SK-N-SH (cell line): Measurements from ENCODE around the gene CIT. TPM values are rescaled to one million over a fixed set of nuclear protein-coding genes. Genes with fewer than 3 reads are reported as not detected.

Source experiments
- CTCF ChIA-PET: fragments of 300-600, 350-600 bp; formaldehyde crosslinking; extraction: SDS; loops from one replicate; lab custom pipeline; 2021; lab: Yijun Ruan, JAX
- POLR2A ChIA-PET: fragments of 350-600 bp; sonication (Branson Sonifier 250); formaldehyde crosslinking; extraction: SDS; loops from one replicate; lab custom pipeline; 2020; ENCODE audit warnings: antibody characterized with exemption, inconsistent platforms; lab: Yijun Ruan, JAX
- DNase-seq: peaks from one replicate; pipeline ENCODE4 v3.0.0; 2012
- H2AFZ ChIP-seq: fragments of 200-600 bp; sonication (generic); 2 replicates; pipeline ENCODE4 v1.8.1; 2016; ENCODE audit warnings: antibody characterized with exemption, mild to moderate bottlenecking, low read depth
- H3F3A ChIP-seq: fragments of 200-600 bp; sonication (generic); replicated peaks from 2 replicates; pipeline ENCODE3; 2016; ENCODE audit warnings: antibody characterized with exemption, mild to moderate bottlenecking; ENCODE audit not compliant: insufficient read depth
- H3K27ac ChIP-seq, 2 experiments: fragments of 200-500 bp in 1 of 2; fragments of 200-600 bp in 1 of 2; sonication (Bioruptor generic) in 1 of 2; sonication (generic), shearing (Covaris generic) in 1 of 2; 2 replicates each; pipeline versions ENCODE4 v1.5.1 to v1.6.1; 2014 to 2016; ENCODE audit warnings: low read depth in 2 of 2, inconsistent platforms in 1 of 2, low read length in 1 of 2, mild to moderate bottlenecking in 1 of 2, mixed read lengths in 1 of 2
- H3K27me3 ChIP-seq: fragments of 200-600 bp; sonication (generic), shearing (Covaris generic); 2 replicates; pipeline ENCODE4 v1.6.1; 2016; ENCODE audit warnings: mixed run types; ENCODE audit not compliant: insufficient read depth
- H3K36me3 ChIP-seq, 2 experiments: fragments of 200-500 bp in 1 of 2; fragments of 200-600 bp in 1 of 2; sonication (Bioruptor generic) in 1 of 2; sonication (generic) in 1 of 2; replicated peaks in 1 of 2; 2 replicates each; pipeline versions ENCODE3 to v1.5.1; 2014 to 2016; ENCODE audit warnings: low read length in 1 of 2, mild to moderate bottlenecking in 1 of 2; ENCODE audit not compliant: insufficient read depth in 2 of 2, control insufficient read depth in 1 of 2
- H3K4me1 ChIP-seq, 2 experiments: fragments of 200-500 bp in 1 of 2; fragments of 200-600 bp in 1 of 2; sonication (Bioruptor generic) in 1 of 2; sonication (generic), shearing (Covaris generic) in 1 of 2; 2 replicates each; pipeline versions ENCODE4 v1.5.1 to v1.6.1; 2014 to 2016; ENCODE audit warnings: low read depth in 1 of 2, low read length in 1 of 2, mixed run types in 1 of 2; ENCODE audit not compliant: insufficient read depth in 2 of 2, control insufficient read depth in 1 of 2
- H3K4me2 ChIP-seq: fragments of 200-600 bp; sonication (generic), shearing (Covaris generic); 2 replicates; pipeline ENCODE4 v1.6.1; 2017; ENCODE audit warnings: mixed run types
- H3K4me3 ChIP-seq, 2 experiments: fragments of 200-500 bp in 1 of 2; fragments of 200-600 bp in 1 of 2; sonication (Bioruptor generic) in 1 of 2; sonication (generic), shearing (Covaris generic) in 1 of 2; 2 replicates each; pipeline versions ENCODE4 v1.5.1 to v1.8.1; 2014 to 2016; ENCODE audit warnings: low read depth in 2 of 2, inconsistent platforms in 1 of 2, low read length in 1 of 2, mild to moderate bottlenecking in 1 of 2, mixed read lengths in 1 of 2, moderate library complexity in 1 of 2
- H3K79me2 ChIP-seq: fragments of 200-600 bp; sonication (generic); 2 replicates; pipeline ENCODE4 v1.8.1; 2017; ENCODE audit warnings: mild to moderate bottlenecking; ENCODE audit not compliant: insufficient read depth
- H3K9ac ChIP-seq: fragments of 200-600 bp; sonication (generic); 2 replicates; pipeline ENCODE4 v1.6.1; 2017; ENCODE audit warnings: mixed run types
- H3K9me2 ChIP-seq: fragments of 200-600 bp; sonication (generic); 2 replicates; pipeline ENCODE4 v1.6.1; 2017; ENCODE audit warnings: mixed run types
- H3K9me3 ChIP-seq: fragments of 200-600 bp; sonication (generic); 2 replicates; pipeline ENCODE4 v1.6.1; 2017; ENCODE audit warnings: mixed run types, mild to moderate bottlenecking, moderate library complexity
- H4K20me1 ChIP-seq: fragments of 200-600 bp; sonication (generic); 2 replicates; pipeline ENCODE4 v1.6.1; 2017; ENCODE audit warnings: mild to moderate bottlenecking, mixed run types; ENCODE audit not compliant: insufficient read depth
- CTCF ChIP-seq: fragments of 200-600 bp; sonication (generic); IDR thresholded peaks from 2 replicates; pipeline ENCODE4 v1.6.1; 2017; ENCODE audit warnings: antibody characterized with exemption, mild to moderate bottlenecking, moderate library complexity
- FOSL2 ChIP-seq: IDR thresholded peaks from 2 replicates; pipeline ENCODE4 v1.4.0; 2012; ENCODE audit warnings: low read depth, mild to moderate bottlenecking, moderate library complexity, borderline replicate concordance
- IRF3 ChIP-seq: fragments of 150-350 bp; IDR thresholded peaks from 2 replicates; pipeline ENCODE4 v1.6.1; 2016; ENCODE audit warnings: mild to moderate bottlenecking, low read depth, low read length
- JUND ChIP-seq: IDR thresholded peaks from 2 replicates; pipeline ENCODE4 v1.4.0; 2012
- MAX ChIP-seq: IDR thresholded peaks from 2 replicates; pipeline ENCODE4 v1.4.0; 2012; ENCODE audit warnings: low read depth
- NFIC ChIP-seq: IDR thresholded peaks from 2 replicates; pipeline ENCODE4 v1.4.0; 2012; ENCODE audit warnings: borderline replicate concordance
- POLR2AphosphoS5 ChIP-seq: IDR thresholded peaks from 2 replicates; pipeline ENCODE4 v1.6.1; 2012; ENCODE audit warnings: low read depth, low read length
- RAD21 ChIP-seq: IDR thresholded peaks from 2 replicates; pipeline ENCODE4 v1.6.1; 2012; ENCODE audit warnings: mild to moderate bottlenecking, low read length
- RCOR1 ChIP-seq: fragments of 150-350 bp; IDR thresholded peaks from 2 replicates; pipeline ENCODE4 v1.6.1; 2017; ENCODE audit warnings: antibody characterized with exemption, low read length
- TCF12 ChIP-seq: IDR thresholded peaks from 2 replicates; pipeline ENCODE4 v1.4.0; 2012
- TEAD4 ChIP-seq: IDR thresholded peaks from 2 replicates; pipeline ENCODE4 v1.4.0; 2012; ENCODE audit warnings: mild to moderate bottlenecking, borderline replicate concordance; ENCODE audit not compliant: insufficient read depth
- YY1 ChIP-seq: IDR thresholded peaks from 2 replicates; pipeline ENCODE4 v1.4.0; 2012; ENCODE audit warnings: low read depth, mild to moderate bottlenecking
- ZBTB33 ChIP-seq: IDR thresholded peaks from 2 replicates; pipeline ENCODE4 v1.4.0; 2012; ENCODE audit warnings: low read depth, borderline replicate concordance
- WGBS: methylation state at CpG from one replicate; pipeline ENCODE4 v1.1.6; 2017; ENCODE audit warnings: low lambda C conversion rate; 5-methylcytosine and 5-hydroxymethylcytosine counted together
- polyA plus RNA-seq, 3 experiments: library from polyadenylated mRNA; depleted of rRNA; stranded (reverse); fragments of >200 nt; gene quantifications; 2 replicates each; pipeline ENCODE4 v1.2.3, GENCODE V29; 2012
- TF ChIP-seq, protein P1 (sequence below): fragments of 150-350 bp; IDR thresholded peaks from 2 replicates; pipeline ENCODE4 v1.6.1; 2017; ENCODE audit warnings: antibody characterized with exemption, low read length, low read depth, borderline replicate concordance

CIT gene
- polyA plus RNA-seq, 1 of the 3 experiments (the other 2 are of a cell fraction), result 7.7 TPM

DNA sequence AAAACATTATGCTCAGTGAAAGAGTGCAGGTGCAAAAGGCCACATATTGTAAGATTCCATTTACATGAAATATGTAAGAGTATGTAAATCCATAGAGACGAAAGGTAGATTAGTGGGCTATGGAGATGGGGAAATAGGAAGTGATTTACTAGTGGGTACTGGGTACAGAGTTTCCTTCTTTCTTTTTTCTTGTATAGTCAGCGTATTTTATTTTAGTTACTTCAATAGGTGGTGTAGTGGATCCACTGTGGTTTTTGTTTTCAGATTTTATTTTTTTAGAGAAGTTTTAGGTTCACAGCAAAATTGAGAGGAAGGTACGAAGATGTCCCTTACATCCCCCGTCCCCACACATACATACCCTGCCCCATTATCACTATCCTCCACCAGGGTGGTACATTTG, 6.1 kb upstream of the CIT start:
- POLR2A ChIA-PET, result no interaction called here
- Histone ChIP-seq H3F3A (peaks cover 5% of the 10 kb centered on the region), H3K4me3 (no peak overlapping the region), H3K27me3 (no peaks in the 10 kb centered on the region), H3K4me2 (no peak overlapping the region), H2AFZ (no peak overlapping the region), H3K79me2 (no peaks in the 10 kb centered on the region), H3K4me1 (no peaks in the 10 kb centered on the region), H3K36me3 (no peaks in the 10 kb centered on the region), H4K20me1 (no peaks in the 10 kb centered on the region), H3K9me2 (no peaks in the 10 kb centered on the region), H3K9ac (no peak overlapping the region), H3K9me3 (no peaks in the 10 kb centered on the region), H3K27ac (no peak overlapping the region)
- WGBS, result 80% methylated on average over 4 of the region's 4 CpGs
- TF ChIP-seq ZBTB33 (no peak), POLR2AphosphoS5 (no peak)
- CTCF ChIA-PET, result no interaction called here
- DNase-seq, result no peak

- POLR2A ChIA-PET, result no interaction called here
- Histone ChIP-seq H4K20me1 (no peaks in the 10 kb centered on the region), H3K27ac (no peak overlapping the region), H2AFZ (peak overlapping the region; percentile 90; the same call in 1 of the 2 replicates), H3K79me2 (peaks cover 38% of the 10 kb centered on the region), H3F3A (peaks cover 5% of the 10 kb centered on the region), H3K9ac (peak overlapping the region; percentile 79; the same call in 1 of the 2 replicates), H3K4me1 (peaks cover 0 to 7% of the 10 kb centered on the region in 2 experiments; a peak in 1 of 4 replicates), H3K4me3 (peak overlapping the region; percentile 73 to 95), H3K36me3 (peaks cover 0 to 1% of the 10 kb centered on the region in 2 experiments), H3K27me3 (no peaks in the 10 kb centered on the region), H3K9me2 (no peaks in the 10 kb centered on the region), H3K9me3 (no peaks in the 10 kb centered on the region), H3K4me2 (peak overlapping the region; percentile 94)
- WGBS, result 14% methylated on average over 4 of the region's 4 CpGs
- DNase-seq, result no peak
- CTCF ChIA-PET, result no interaction called here
- TF ChIP-seq JUND (no peak), MAX (no peak), CTCF (no peak)
These were observed 474 bp upstream of the CIT start for GRCh38 chr12:119877639-119877948.

- peaks cover 42% of the 10 kb centered on the region; the same call in 1 of the 2 replicates for H3K79me2 ChIP-seq
- TF ChIP-seq YY1 (no peak), TCF12 (no peak), TEAD4 (no peak), FOSL2 (no peak), IRF3 (no peak), NFIC (no peak), RCOR1 (no peak), ZBTB33 (no peak), RAD21 (no peak)
- TF ChIP-seq, protein P1, sequence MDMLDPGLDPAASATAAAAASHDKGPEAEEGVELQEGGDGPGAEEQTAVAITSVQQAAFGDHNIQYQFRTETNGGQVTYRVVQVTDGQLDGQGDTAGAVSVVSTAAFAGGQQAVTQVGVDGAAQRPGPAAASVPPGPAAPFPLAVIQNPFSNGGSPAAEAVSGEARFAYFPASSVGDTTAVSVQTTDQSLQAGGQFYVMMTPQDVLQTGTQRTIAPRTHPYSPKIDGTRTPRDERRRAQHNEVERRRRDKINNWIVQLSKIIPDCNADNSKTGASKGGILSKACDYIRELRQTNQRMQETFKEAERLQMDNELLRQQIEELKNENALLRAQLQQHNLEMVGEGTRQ, result no peak
These were observed 6.7 kb downstream of the CIT start for GRCh38 chr12:119870457-119870856.

More at GRCh38 chr12:119870457-119870856, 6.7 kb downstream of the CIT start:
- H3K9me3 ChIP-seq, result no peaks in the 10 kb centered on the region
- H3K9me2 ChIP-seq, result no peaks in the 10 kb centered on the region
- no peak for DNase-seq
- WGBS, result 83% methylated on average over 5 of the region's 5 CpGs
- H3K27ac ChIP-seq, result peak overlapping the region in 1 of 2 experiments; percentile 46; a peak in 1 of 4 replicates
- no peak overlapping the region for H3K4me3 ChIP-seq
- no peak overlapping the region for H3K4me2 ChIP-seq
- H3K4me1 ChIP-seq, result no peaks in the 10 kb centered on the region
- H2AFZ ChIP-seq, result no peak overlapping the region
- no peaks in the 10 kb centered on the region for H4K20me1 ChIP-seq
- ChIA-PET POLR2A (no interaction called here), CTCF (interaction anchor here (0.9 kb wide), 1 partner anchor 203 kb away, joined by 3 read pairs; the partner anchor contains the start of gene PRKAB1)
- H3K36me3 ChIP-seq, result peaks cover 0 to 22% of the 10 kb centered on the region in 2 experiments
- no peaks in the 10 kb centered on the region for H3K27me3 ChIP-seq
- H3K9ac ChIP-seq, result no peak overlapping the region
- H3F3A ChIP-seq, result peaks cover 5% of the 10 kb centered on the region
